PC-9 (cell line): ENCODE measurements around the gene ZNF839.

Source experiments
- CTCF ChIP-seq: fragments of 200-600 bp; sonication (generic); conservative IDR thresholded peaks from 2 replicates; pipeline ENCODE4 v1.6.1; 2017; ENCODE audit warnings: mixed run types, antibody characterized with exemption, mild to moderate bottlenecking, moderate library complexity
- EZH2 ChIP-seq: fragments of 200-600 bp; sonication (generic); IDR thresholded peaks from 2 replicates; pipeline ENCODE4 v1.8.0; 2017; ENCODE audit warnings: antibody characterized with exemption, low read depth

GRCh38 chr14:102323102-102323501 is 3.6 kb downstream of the ZNF839 start:
- TF ChIP-seq CTCF (peak; percentile 75), EZH2 (no peak)
